ENCODE measurements around the gene MAN2A1. TPM values are rescaled to one million over a fixed set of nuclear protein-coding genes. Genes with fewer than 3 reads are reported as not detected.

MAN2A1 gene
- total RNA-seq, 1 experiment from 2014 or later, result 78.0 TPM

- Histone ChIP-seq H3K4me1 (ENCODE audit: insufficient read depth, low read length) (no peaks in the 10 kb centered on the region), H3T11ph (ENCODE audit: low read length) (no peak overlapping the region), H2BK120ac (ENCODE audit: low read depth, low read length, poor library complexity, severe bottlenecking) (no peak overlapping the region), H3K56ac (ENCODE audit: insufficient read length, low read depth, low read length) (no peak overlapping the region), H4K8ac (replicated peaks; ENCODE audit: insufficient read length, low read depth, low read length) (no peak overlapping the region), H2BK12ac (ENCODE audit: insufficient read length, low read depth, low read length) (no peak overlapping the region), H4K20me1 (ENCODE audit: control insufficient read depth, insufficient read depth, insufficient read length) (no peaks in the 10 kb centered on the region), H3K27me3 (ENCODE audit: insufficient read depth, low read length) (no peaks in the 10 kb centered on the region), H3K14ac (ENCODE audit: insufficient read depth, low read length) (no peak overlapping the region), H3K23ac (ENCODE audit: insufficient read length, low read depth, low read length) (no peak overlapping the region), H3K9me3 (ENCODE audit: control insufficient read depth, low read depth, low read length) (no peaks in the 10 kb centered on the region), H3K27ac (ENCODE audit: insufficient read length, low read depth, low read length) (no peak overlapping the region), H3K79me1 (ENCODE audit: insufficient read depth, low read depth, low read length, poor library complexity, severe bottlenecking) (no peaks in the 10 kb centered on the region), H3K18ac (ENCODE audit: insufficient read length, low read depth, low read length) (no peak overlapping the region), H2BK5ac (ENCODE audit: insufficient read length, low read length) (no peak overlapping the region), H3K4ac (ENCODE audit: low read depth, low read length) (no peak overlapping the region), H2AFZ (ENCODE audit: low read length) (no peak overlapping the region), H3K23me2 (ENCODE audit: insufficient read length, low read depth, low read length, poor library complexity, severe bottlenecking) (no peaks in the 10 kb centered on the region), H3K4me2 (ENCODE audit: insufficient read depth, insufficient read length, low read length) (no peak overlapping the region), H2BK20ac (ENCODE audit: low read depth, low read length, poor library complexity, severe bottlenecking) (no peak overlapping the region), H4K91ac (ENCODE audit: insufficient read length, low read depth, low read length) (no peak overlapping the region), H3K79me2 (ENCODE audit: insufficient read depth, low read length) (no peaks in the 10 kb centered on the region), H2BK15ac (ENCODE audit: low read depth, low read length) (no peak overlapping the region), H3K9ac (ENCODE audit: extremely low read depth, insufficient read length, low read length) (no peak overlapping the region), H4K5ac (ENCODE audit: insufficient read length, low read depth, low read length) (no peak overlapping the region), H2AK5ac (ENCODE audit: insufficient read length, low read length) (no peak overlapping the region)
- Mint-ChIP-seq H3K27ac (no peak overlapping the region; a peak in 1 of 7 replicates), H3K4me1 (no peaks in the 10 kb centered on the region), H3K9me3 (no peaks in the 10 kb centered on the region), H3K4me3 (no peak overlapping the region), H3K27me3 (ENCODE audit: low read depth) (no peaks in the 10 kb centered on the region), H3K36me3 (ENCODE audit: insufficient read depth in 1 of 3, low read depth in 3 of 3) (no peaks in the 10 kb centered on the region)
- no peak for DNase-seq
- no peak for TF ChIP-seq CTCF (conservative IDR thresholded peaks at IDR 0.05)
- no CpG with 5 or more reads among the region's 1 CpG for WGBS (ENCODE audit: extremely low coverage, insufficient read length, low lambda C conversion rate)
These were observed 37.6 kb upstream of the MAN2A1 start for GRCh38 chr5:109652096-109652495.

All from H9 (cell line).